Measurements from ENCODE around the gene DRP2. TPM values are rescaled to one million over a fixed set of nuclear protein-coding genes. Genes with fewer than 3 reads are reported as not detected.

The DRP2 gene
- total and polyA plus RNA-seq, 2 of the 13 experiments (the other 11 are each of a cell fraction or from before 2014, with no cell fraction given): 0.04 to 0.07 TPM

DNA sequence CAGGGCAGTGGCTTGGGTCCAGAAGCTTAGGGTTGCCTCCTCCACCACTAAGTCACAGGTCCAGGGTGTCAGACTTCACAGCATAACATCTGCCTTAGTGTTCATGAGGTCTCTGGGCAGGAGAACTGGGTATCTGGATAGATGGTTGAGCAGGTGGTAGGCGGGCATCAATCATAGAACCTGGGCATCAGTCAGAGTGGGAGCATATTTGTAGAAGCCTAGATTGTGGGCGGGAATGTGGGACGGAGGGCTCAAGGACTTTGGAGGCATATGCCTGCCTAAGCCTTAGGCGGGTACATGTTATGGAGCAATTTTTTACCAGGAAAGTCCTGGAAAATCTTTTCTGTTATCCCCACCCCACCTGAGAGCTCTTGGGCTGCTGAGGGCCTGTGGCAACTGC, 43.0 kb downstream of the DRP2 start (continued):
- TF ChIP-seq ZNF747 (CRISPR knock-in tag; IDR thresholded peaks at IDR 0.05; ENCODE audit: borderline replicate concordance): no peak
- TF ChIP-seq, protein P1, sequence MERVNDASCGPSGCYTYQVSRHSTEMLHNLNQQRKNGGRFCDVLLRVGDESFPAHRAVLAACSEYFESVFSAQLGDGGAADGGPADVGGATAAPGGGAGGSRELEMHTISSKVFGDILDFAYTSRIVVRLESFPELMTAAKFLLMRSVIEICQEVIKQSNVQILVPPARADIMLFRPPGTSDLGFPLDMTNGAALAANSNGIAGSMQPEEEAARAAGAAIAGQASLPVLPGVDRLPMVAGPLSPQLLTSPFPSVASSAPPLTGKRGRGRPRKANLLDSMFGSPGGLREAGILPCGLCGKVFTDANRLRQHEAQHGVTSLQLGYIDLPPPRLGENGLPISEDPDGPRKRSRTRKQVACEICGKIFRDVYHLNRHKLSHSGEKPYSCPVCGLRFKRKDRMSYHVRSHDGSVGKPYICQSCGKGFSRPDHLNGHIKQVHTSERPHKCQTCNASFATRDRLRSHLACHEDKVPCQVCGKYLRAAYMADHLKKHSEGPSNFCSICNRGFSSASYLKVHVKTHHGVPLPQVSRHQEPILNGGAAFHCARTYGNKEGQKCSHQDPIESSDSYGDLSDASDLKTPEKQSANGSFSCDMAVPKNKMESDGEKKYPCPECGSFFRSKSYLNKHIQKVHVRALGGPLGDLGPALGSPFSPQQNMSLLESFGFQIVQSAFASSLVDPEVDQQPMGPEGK (CRISPR knock-in tag; IDR thresholded peaks at IDR 0.05): no peak

DNA sequence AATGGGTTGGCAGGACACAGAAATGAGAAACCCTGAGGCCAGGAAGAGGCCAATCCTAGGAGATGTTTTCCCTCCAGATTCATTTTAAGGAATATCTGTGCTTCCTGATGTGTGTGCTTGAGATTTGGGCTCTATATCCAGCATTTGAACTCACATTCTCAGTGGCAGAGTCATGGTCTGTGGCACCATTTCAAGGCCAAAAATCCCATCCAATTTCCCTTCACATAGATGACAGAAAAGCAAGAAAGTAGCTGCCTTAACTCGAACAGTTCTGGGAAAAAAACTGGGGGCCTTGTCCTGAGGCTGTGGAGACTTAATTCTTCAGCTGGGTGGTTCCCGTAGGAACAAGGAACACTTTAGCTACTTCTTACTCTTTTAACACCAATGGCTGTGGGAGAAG, 44.2 kb downstream of the DRP2 start:
- no peak overlapping the region for H2AFZ ChIP-seq (ENCODE audit: low read length)
- DNase-seq (ENCODE audit: low spot score) (no peak), ATAC-seq (no peak), FAIRE-seq (no peak)
- no peaks in the 10 kb centered on the region for H3K9me3 ChIP-seq (ENCODE audit: low read length)
- intact Hi-C loops (cut with micrococcal nuclease; ENCODE audit: unreplicated experiment): no loop called here
- no peak overlapping the region for H3K4me3 ChIP-seq (replicated peaks in 1 of 3; ENCODE audit: insufficient read depth in 1 of 3, low read depth in 2 of 3, low read length in 3 of 3)
- H3K4me1 ChIP-seq (ENCODE audit: insufficient read depth, low read length): no peaks in the 10 kb centered on the region
- H3K79me2 ChIP-seq (ENCODE audit: insufficient read depth, low read length): no peaks in the 10 kb centered on the region
- 0% methylated on average over 2 of the region's 2 CpGs for WGBS (ENCODE audit: low lambda C conversion rate)
- H3K9ac ChIP-seq (ENCODE audit: insufficient read depth, low read depth, low read length): no peak overlapping the region
- no peaks in the 10 kb centered on the region for H3K27me3 ChIP-seq (ENCODE audit: control insufficient read depth in 1 of 2, insufficient read depth in 2 of 2, low read length in 2 of 2)
- ChIA-PET CTCF (ENCODE audit: low intra/inter-chr PET ratio, low total read pairs) (no interaction called here), POLR2A (no interaction called here)
- no peak overlapping the region for H3K27ac ChIP-seq (ENCODE audit: extremely low read length, insufficient read depth, low read length)
- H3K4me2 ChIP-seq (ENCODE audit: low read depth, low read length): no peak overlapping the region
- H3K36me3 ChIP-seq (replicated peaks in 1 of 2; ENCODE audit: control insufficient read depth in 1 of 2, insufficient read depth in 2 of 2, low read length in 2 of 2): no peaks in the 10 kb centered on the region
- in situ Hi-C loops (cut with HindIII; ENCODE audit: extremely low pct_ligation_motif_present, low pct_unique_long_range_greater_than_20kb): no loop called here
- BruUV-seq (replicated peaks): no TSS peak
- H4K20me1 ChIP-seq (ENCODE audit: insufficient read depth, low read length): no peaks in the 10 kb centered on the region
- no peak for TF ChIP-seq KDM2A (CRISPR knock-in tag; IDR thresholded peaks at IDR 0.05; ENCODE audit: borderline replicate concordance, low read depth)
- TF ChIP-seq ZNF597 (CRISPR knock-in tag; IDR thresholded peaks at IDR 0.05): no peak
- no peak for TF ChIP-seq PRDM4 (CRISPR knock-in tag; IDR thresholded peaks at IDR 0.05; ENCODE audit: borderline replicate concordance)
- no peak for TF ChIP-seq MIER2 (CRISPR knock-in tag; IDR thresholded peaks at IDR 0.05)
- TF ChIP-seq FOXM1 (CRISPR knock-in tag; IDR thresholded peaks at IDR 0.05): no peak
- no peak for TF ChIP-seq THAP11 (CRISPR knock-in tag; IDR thresholded peaks at IDR 0.05)
- no peak for TF ChIP-seq BCL6 (CRISPR knock-in tag; IDR thresholded peaks at IDR 0.05)
- no peak for TF ChIP-seq ZBTB42 (CRISPR knock-in tag; IDR thresholded peaks at IDR 0.05)
- no peak for TF ChIP-seq HNRNPL (IDR thresholded peaks at IDR 0.05; ENCODE audit: low read depth, low read length)
- TF ChIP-seq HNRNPUL1 (IDR thresholded peaks at IDR 0.05; ENCODE audit: low read depth, low read length): no peak
- no peak for TF ChIP-seq ZBTB43 (CRISPR knock-in tag; conservative IDR thresholded peaks at IDR 0.05)
- TF ChIP-seq TRIM24 (CRISPR knock-in tag; IDR thresholded peaks at IDR 0.05): no peak
- TF ChIP-seq, protein P2, sequence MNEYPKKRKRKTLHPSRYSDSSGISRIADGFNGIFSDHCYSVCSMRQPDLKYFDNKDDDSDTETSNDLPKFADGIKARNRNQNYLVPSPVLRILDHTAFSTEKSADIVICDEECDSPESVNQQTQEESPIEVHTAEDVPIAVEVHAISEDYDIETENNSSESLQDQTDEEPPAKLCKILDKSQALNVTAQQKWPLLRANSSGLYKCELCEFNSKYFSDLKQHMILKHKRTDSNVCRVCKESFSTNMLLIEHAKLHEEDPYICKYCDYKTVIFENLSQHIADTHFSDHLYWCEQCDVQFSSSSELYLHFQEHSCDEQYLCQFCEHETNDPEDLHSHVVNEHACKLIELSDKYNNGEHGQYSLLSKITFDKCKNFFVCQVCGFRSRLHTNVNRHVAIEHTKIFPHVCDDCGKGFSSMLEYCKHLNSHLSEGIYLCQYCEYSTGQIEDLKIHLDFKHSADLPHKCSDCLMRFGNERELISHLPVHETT (CRISPR knock-in tag; conservative IDR thresholded peaks at IDR 0.05): no peak
